Ramos (cell line): ENCODE measurements around the gene FCRLB.

Source experiments
- in situ Hi-C: fragments of 300-500 bp; cut with MboI; formaldehyde crosslinking; loops from one replicate; pipeline ENCODE4 v1.14.3; 2022; ENCODE audit warnings: low sequenced_read_pairs; ENCODE audit not compliant: unreplicated experiment

FCRLB gene

GRCh38 chr1:161777261-161777660 is 55.9 kb downstream of the FCRLB start:
- in situ Hi-C loops = no loop called here
